Measurements from ENCODE around the gene HPCAL1.

Gene HPCAL1

DNA sequence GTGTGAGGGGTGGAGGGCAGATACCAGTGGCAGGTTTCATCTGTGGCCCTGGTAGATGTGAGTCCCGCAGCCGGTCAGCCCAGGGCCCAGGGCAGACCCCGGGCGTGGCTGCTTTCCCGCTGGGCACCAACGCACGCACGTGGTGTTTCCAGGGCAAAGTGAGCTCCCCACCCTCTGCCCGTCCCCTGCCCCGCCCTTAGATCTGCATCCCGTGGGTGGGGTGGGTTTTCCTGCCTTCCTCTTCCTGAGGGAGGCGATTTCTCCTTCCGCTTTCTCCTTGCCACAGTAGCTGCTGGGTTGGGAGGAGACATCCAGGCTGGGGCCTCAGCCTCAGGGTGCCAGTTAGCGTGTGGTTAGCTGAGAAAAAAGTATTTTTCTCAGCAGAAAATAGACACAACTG, 95.8 kb downstream of the HPCAL1 start:
- no peak overlapping the region for H3K27ac ChIP-seq
- no peak for TF ChIP-seq ZFX (IDR thresholded peaks at IDR 0.05; ENCODE audit: borderline replicate concordance)
- TF ChIP-seq, protein P1, sequence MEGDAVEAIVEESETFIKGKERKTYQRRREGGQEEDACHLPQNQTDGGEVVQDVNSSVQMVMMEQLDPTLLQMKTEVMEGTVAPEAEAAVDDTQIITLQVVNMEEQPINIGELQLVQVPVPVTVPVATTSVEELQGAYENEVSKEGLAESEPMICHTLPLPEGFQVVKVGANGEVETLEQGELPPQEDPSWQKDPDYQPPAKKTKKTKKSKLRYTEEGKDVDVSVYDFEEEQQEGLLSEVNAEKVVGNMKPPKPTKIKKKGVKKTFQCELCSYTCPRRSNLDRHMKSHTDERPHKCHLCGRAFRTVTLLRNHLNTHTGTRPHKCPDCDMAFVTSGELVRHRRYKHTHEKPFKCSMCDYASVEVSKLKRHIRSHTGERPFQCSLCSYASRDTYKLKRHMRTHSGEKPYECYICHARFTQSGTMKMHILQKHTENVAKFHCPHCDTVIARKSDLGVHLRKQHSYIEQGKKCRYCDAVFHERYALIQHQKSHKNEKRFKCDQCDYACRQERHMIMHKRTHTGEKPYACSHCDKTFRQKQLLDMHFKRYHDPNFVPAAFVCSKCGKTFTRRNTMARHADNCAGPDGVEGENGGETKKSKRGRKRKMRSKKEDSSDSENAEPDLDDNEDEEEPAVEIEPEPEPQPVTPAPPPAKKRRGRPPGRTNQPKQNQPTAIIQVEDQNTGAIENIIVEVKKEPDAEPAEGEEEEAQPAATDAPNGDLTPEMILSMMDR (IDR thresholded peaks at IDR 0.05), result no peak

GRCh38 chr2:10399358-10399757, 96.7 kb downstream of the HPCAL1 start:
- no peak for TF ChIP-seq ZFX (IDR thresholded peaks at IDR 0.05; ENCODE audit: borderline replicate concordance)
- TF ChIP-seq, protein P1 (IDR thresholded peaks at IDR 0.05), result no peak
- H3K27ac ChIP-seq, result no peak overlapping the region

DNA sequence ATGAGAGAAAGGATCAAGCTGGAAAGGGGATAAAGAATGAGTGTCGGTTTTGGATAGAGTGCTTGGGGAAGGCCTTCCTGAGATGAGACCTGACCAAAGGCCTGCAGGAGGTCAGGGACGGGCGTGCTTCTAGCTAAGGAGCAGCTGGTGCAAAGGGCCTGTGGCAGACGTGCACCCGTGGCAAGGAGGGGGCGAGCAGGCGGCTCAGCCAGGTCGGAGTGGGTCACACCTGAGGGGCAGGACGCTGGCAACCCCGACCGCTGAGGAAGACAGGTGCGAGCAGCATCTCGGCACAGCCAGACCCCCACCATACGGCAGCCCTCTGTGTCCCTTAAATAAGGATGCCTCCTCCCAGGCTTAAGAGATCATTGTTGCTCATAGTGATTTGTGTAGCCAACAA, 97.3 kb downstream of the HPCAL1 start:
- no peak for TF ChIP-seq ZFX (IDR thresholded peaks at IDR 0.05; ENCODE audit: borderline replicate concordance)
- TF ChIP-seq, protein P1 (IDR thresholded peaks at IDR 0.05), result no peak
- no peak overlapping the region for H3K27ac ChIP-seq

DNA sequence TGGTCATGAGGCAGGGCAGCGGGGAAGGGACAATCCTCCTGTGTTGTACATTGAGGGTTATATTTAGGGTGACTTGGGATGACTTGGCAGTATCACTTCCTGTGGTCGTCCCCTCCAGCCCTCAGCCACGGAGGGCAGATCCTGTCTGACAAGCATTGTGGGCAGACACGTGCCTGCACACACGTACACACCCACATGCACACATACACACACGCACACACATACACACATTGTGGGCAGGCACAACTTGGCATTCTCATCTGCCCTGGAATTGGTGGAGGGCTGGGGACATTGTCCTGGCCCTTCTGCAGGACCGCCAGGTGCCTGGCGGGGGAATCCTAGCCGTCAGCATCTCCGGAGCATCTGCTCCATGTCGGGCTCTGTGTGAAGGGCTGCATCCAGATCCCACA, 97.9 kb downstream of the HPCAL1 start:
- TF ChIP-seq, protein P1 (IDR thresholded peaks at IDR 0.05), result no peak
- no peak for TF ChIP-seq ZFX (IDR thresholded peaks at IDR 0.05; ENCODE audit: borderline replicate concordance)
- no peak overlapping the region for H3K27ac ChIP-seq

DNA sequence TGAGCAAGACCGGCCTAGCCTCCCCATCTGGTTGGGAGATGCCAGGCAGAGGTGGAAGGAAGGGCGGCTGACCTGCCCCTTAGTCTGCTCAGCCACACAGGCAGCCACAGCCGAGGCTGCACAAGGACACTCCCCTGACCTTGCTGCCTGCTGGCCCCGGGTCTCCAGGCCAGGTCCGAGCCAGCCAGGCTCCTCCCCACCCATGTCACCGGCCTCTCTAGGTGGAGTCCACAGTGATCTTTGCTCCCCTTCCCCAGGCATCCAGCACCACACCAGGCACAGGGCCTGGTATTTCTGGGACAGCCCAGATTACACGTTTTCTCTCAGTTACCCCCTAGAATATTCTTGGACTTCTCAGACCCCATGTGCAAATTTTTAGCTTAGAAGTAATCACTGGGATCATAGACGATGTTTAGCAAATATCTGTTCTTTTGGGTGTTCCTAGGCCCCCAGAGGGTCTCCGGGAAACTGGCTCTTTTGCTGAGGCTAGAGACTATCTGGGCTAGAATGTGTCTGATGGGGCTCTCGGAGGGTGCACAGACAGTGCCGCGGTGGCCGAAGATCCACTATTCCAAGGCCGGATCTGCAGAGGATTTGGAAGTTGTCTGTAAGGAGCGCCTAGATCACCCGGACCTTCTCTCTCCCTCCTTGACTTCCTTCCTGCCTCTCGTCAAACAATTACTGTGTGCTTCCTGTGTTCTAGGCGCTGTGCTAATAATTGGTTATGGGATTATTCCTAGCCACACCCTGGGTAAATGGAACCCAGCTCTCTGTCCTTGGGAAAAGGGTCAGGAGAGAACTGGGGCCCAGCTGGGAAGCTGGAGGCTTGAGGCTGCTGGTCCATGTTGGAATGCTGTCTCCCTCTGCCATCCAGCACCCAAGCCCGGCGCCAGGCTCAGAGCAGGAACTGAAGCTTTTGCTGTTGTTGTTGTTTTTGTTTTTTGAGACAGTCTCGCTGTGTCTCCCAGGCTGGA, 98.6 kb downstream of the HPCAL1 start:
- H3K27ac ChIP-seq, result no peak overlapping the region
- TF ChIP-seq ZFX (IDR thresholded peaks at IDR 0.05; ENCODE audit: borderline replicate concordance), result no peak
- TF ChIP-seq, protein P1 (IDR thresholded peaks at IDR 0.05), result no peak

DNA sequence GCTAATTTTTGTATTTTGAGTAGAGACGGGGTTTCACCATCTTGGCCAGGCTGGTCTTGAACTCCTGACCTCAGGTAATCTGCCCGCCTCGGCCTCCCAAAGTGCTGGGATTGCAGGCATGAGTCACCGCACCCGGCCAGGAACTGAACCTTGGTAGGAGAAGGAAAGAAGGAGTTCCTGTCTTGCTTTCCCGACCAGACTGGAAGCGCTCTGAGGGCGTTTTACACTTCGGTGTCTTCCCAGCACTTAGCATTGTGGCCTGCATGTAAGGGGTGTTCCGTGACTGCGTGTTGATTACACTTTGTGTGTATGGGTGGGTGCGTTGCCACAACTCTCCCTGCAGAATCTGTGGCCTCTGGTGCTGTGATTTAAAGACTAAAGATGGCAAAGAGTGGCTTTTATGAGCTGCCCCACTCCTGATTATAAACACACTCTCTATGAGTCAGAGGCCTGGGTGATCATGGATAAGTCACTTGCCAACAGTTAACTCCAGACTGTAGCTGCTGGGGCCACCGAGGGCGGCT, 99.4 kb downstream of the HPCAL1 start:
- no peak overlapping the region for H3K27ac ChIP-seq
- no peak for TF ChIP-seq ZFX (IDR thresholded peaks at IDR 0.05; ENCODE audit: borderline replicate concordance)
- TF ChIP-seq, protein P1 (IDR thresholded peaks at IDR 0.05), result no peak

- TF ChIP-seq, protein P1 (IDR thresholded peaks at IDR 0.05), result no peak
- TF ChIP-seq ZFX (IDR thresholded peaks at IDR 0.05; ENCODE audit: borderline replicate concordance), result no peak
- no peak overlapping the region for H3K27ac ChIP-seq
These were observed 100.0 kb downstream of the HPCAL1 start for GRCh38 chr2:10402653-10403215.

All from 22Rv1 (cell line).